Mucosa of stomach (tissue), 1 donor: ENCODE results near the gene SPRED2.

Source experiments
- H3K27me3 ChIP-seq: one replicate; pipeline ENCODE4 v1.7.0; 2013; ENCODE audit warnings: mild to moderate bottlenecking, low read length; ENCODE audit not compliant: control insufficient read depth, insufficient read depth
- H3K36me3 ChIP-seq: one replicate; pipeline ENCODE4 v1.7.0; 2013; ENCODE audit warnings: low read length; ENCODE audit not compliant: control insufficient read depth, insufficient read depth
- H3K4me1 ChIP-seq: one replicate; pipeline ENCODE4 v1.7.0; 2013; ENCODE audit warnings: mild to moderate bottlenecking, low read length; ENCODE audit not compliant: control insufficient read depth, insufficient read depth
- H3K4me3 ChIP-seq: one replicate; pipeline ENCODE4 v1.7.0; 2013; ENCODE audit warnings: low read length
- H3K9ac ChIP-seq: one replicate; pipeline ENCODE4 v1.7.0; 2013; ENCODE audit warnings: mild to moderate bottlenecking, low read length, moderate library complexity
- H3K9me3 ChIP-seq: one replicate; pipeline ENCODE4 v1.7.0; 2013; ENCODE audit warnings: mild to moderate bottlenecking, low read length, moderate library complexity; ENCODE audit not compliant: control insufficient read depth
- donor health status: Pancreatic carcinoma.

Gene SPRED2

DNA sequence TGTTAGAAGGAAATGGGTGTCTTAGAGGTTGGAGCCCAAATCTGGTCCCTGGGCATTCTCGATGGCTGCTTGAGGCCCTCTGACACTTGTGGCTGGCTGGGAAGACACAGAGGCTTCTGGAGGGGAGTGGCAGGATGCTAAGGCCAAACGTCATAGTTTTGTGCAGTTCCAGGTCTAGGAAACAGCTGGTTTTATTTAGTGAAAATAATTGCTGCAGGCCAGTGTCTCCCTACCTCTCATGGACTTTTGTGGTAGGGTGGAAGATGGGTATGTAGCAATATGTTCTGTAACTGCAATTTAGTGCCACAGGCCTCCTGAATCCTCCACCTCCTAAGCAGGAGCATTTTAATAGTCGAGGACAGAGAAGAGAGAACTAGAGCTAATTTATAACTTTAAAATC, 32.2 kb upstream of the SPRED2 start:
- Histone ChIP-seq H3K4me3 (no peak overlapping the region), H3K9ac (no peak overlapping the region), H3K9me3 (no peaks in the 10 kb centered on the region), H3K4me1 (no peaks in the 10 kb centered on the region), H3K27me3 (no peaks in the 10 kb centered on the region), H3K36me3 (no peaks in the 10 kb centered on the region)

DNA sequence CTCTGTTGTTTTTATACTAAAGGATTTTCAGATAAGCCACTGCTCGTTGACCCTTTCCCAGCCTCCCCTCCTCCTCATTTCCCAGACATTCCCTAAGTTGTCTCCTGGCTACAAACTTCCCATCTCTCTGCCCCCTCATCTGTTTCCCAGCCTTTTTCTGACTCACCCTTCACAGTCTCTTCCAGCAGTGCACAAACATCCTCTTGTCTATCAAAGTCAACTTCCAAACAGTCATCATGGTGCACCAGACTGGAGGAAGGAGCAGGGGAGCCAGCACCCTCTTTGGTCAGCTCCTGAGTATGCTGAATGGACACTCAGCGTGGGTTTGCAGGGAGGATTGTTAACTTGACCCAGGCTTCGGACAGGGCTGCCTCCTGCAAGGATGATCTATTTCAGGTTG, 26.6 kb upstream of the SPRED2 start:
- H3K36me3 ChIP-seq, result no peaks in the 10 kb centered on the region
- H3K4me1 ChIP-seq, result no peaks in the 10 kb centered on the region
- H3K4me3 ChIP-seq, result no peak overlapping the region
- no peak overlapping the region for H3K9ac ChIP-seq
- H3K27me3 ChIP-seq, result no peaks in the 10 kb centered on the region
- no peaks in the 10 kb centered on the region for H3K9me3 ChIP-seq

DNA sequence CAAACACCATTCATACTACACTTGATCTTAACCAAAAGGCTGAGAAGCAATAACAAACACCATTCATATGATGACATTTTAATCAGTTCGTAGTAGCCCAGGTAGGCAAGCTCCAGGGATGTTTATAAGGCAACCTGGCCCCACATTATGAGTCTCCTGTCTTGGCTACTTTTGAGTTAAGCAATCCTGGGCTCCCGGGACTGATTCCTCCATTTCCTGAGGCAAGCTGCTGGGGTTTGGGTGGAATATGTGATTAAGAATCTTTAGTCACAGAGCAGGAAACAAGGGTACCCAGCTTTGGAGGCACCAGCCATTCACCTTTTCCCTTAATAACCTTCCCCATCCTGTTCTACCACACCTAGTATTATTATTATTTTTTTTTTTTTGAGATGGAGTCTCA, 24.5 kb upstream of the SPRED2 start:
- Histone ChIP-seq H3K9ac (no peak overlapping the region), H3K27me3 (no peaks in the 10 kb centered on the region), H3K36me3 (no peaks in the 10 kb centered on the region), H3K4me1 (no peaks in the 10 kb centered on the region), H3K4me3 (no peak overlapping the region), H3K9me3 (no peaks in the 10 kb centered on the region)

DNA sequence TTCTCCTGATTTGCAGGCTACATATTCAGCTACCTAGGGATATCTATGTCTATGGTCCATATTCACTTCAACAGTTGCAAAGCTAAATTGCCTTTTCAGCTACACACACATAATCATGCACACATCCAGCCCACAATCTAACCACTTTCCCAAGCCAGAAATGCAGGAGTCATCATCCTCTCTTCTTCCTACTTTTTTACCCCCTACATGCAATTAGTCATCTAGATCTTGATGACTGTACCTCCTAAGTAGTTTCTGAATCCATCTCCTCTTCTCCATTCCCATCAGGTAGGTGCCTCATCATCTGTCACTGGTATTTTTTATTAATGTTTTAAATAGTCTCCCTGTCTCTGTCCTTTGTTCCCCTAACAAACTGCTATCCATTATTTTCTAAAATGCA, 23.7 kb upstream of the SPRED2 start:
- Histone ChIP-seq H3K36me3 (no peaks in the 10 kb centered on the region), H3K27me3 (no peaks in the 10 kb centered on the region), H3K4me1 (no peaks in the 10 kb centered on the region), H3K9me3 (no peaks in the 10 kb centered on the region), H3K9ac (no peak overlapping the region), H3K4me3 (no peak overlapping the region)

GRCh38 chr2:65453916-65454315, 21.5 kb upstream of the SPRED2 start:
- Histone ChIP-seq H3K9me3 (no peaks in the 10 kb centered on the region), H3K4me1 (no peaks in the 10 kb centered on the region), H3K36me3 (no peaks in the 10 kb centered on the region), H3K27me3 (no peaks in the 10 kb centered on the region), H3K9ac (no peak overlapping the region), H3K4me3 (no peak overlapping the region)

DNA sequence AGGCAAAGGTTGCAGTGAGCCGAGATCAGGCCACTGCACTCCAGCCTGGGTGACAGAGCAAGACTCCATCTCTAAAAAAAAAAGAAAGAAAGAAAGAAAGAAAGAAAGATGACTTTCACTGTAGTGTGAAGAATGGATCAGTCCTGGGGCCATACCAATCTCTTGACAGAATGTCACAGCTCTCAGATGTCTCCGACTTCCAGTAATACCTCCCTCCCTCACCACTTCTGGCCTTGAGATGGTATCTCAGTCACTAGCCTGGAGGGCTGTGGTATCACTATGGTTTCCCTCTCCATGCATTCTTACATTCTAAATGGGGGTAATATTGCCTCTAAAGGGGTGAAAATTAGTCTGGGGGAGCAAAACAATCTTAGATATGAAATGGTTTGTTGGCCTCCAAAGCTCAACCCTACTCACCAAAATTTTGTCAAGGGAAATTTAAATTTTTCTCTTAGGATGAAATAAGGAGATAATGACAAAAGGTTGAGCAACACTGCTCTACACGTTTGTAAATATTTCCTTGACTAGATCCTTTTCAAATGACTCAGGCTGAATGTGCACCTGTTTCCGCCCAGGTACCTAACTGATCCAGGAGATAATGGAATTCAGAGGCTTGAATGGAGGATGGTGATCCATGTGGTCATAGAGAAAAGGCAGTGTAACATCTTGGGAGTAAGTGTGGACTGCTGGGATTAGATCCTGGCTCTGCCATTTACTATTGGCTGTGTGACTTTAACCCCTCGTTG, 19.9 kb upstream of the SPRED2 start:
- Histone ChIP-seq H3K9ac (no peak overlapping the region), H3K4me1 (no peaks in the 10 kb centered on the region), H3K4me3 (no peak overlapping the region), H3K27me3 (no peaks in the 10 kb centered on the region), H3K36me3 (no peaks in the 10 kb centered on the region), H3K9me3 (no peaks in the 10 kb centered on the region)

DNA sequence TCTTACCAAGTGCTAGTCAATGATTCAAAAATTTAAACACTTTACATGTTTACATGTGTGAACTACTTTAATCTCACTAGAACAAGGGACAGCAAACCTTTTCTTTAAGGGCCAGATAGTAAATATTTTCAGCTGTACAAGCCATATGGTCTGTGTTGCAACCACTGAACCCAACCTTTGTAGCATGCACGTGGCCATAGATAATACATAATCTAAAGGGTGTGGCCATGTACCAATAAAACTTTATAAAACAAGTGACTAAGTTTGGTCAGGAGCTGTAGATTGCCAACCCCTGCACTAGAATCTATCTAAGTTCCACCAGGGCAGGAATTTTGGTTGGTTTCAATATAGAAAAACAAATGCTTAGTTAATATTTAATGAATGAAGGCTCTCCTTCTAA, 18.4 kb upstream of the SPRED2 start:
- Histone ChIP-seq H3K9me3 (no peaks in the 10 kb centered on the region), H3K36me3 (no peaks in the 10 kb centered on the region), H3K4me3 (no peak overlapping the region), H3K4me1 (no peaks in the 10 kb centered on the region), H3K27me3 (no peaks in the 10 kb centered on the region), H3K9ac (no peak overlapping the region)

DNA sequence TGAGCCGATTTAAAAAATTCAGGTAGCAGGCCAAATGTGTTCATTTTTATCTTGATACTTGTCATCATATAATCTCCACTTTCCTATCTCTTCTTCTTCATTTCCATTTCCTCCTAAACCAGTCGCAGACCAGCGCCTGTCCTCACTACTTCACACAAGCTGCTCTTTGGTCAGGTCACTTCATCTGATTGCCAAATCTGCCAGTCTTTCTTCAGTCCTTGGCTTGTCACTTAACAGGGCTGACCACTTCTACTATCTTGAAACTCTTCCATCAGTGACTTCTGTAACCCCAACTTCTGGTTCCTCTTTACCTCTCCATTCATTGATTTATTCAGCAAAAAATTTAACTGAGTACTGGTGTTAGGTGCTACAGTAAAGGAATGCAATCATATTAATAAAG, 18.0 kb upstream of the SPRED2 start:
- Histone ChIP-seq H3K9ac (no peak overlapping the region), H3K9me3 (no peaks in the 10 kb centered on the region), H3K36me3 (no peaks in the 10 kb centered on the region), H3K27me3 (no peaks in the 10 kb centered on the region), H3K4me1 (no peaks in the 10 kb centered on the region), H3K4me3 (no peak overlapping the region)

- Histone ChIP-seq H3K9ac (no peak overlapping the region), H3K27me3 (no peaks in the 10 kb centered on the region), H3K36me3 (no peaks in the 10 kb centered on the region), H3K4me3 (no peak overlapping the region), H3K9me3 (no peaks in the 10 kb centered on the region), H3K4me1 (no peaks in the 10 kb centered on the region)
Measured at GRCh38 chr2:65443509-65444186, 11.2 kb upstream of the SPRED2 start.

GRCh38 chr2:65442420-65443020, 10.1 kb upstream of the SPRED2 start:
- no peaks in the 10 kb centered on the region for H3K4me1 ChIP-seq
- H3K4me3 ChIP-seq, result no peak overlapping the region
- H3K9ac ChIP-seq, result no peak overlapping the region
- H3K9me3 ChIP-seq, result no peaks in the 10 kb centered on the region
- no peaks in the 10 kb centered on the region for H3K36me3 ChIP-seq
- no peaks in the 10 kb centered on the region for H3K27me3 ChIP-seq

DNA sequence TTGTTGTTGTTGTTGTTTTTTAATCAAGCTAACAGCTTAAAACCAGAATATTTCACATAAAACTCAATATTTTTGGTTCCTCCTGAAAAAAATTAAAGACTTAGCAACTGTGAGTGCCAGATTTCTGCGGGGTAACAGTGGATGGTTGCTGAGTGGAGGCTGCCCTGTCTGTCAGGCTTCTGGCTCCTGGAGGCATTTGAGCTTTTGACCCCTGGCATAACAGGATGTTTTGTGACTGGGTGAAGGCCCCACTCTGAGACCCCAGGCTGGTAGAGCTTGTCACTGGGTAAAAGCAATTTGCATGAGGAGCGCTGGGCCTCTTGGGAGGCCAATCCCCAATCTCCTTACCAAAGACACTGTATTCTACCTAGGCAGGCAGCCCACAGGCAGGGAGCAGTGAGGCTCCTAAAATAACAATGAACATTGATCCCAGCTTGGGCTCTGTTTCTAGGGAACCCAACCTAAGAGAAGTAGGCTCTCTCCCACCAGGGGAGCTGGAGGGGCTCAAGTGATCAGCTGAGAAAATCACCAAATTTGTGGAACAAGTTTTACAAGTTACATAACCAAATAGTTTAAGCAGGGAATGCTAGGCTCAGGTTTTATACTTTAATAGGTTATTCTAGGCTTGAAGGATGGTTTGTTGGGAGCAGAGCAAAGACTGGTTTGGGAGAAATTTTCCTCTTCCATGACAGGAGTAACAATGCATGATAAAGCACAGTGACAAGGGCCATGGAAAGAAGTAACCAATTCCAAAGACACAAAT, 5.9 kb upstream of the SPRED2 start:
- Histone ChIP-seq H3K27me3 (no peaks in the 10 kb centered on the region), H3K36me3 (no peaks in the 10 kb centered on the region), H3K9me3 (no peaks in the 10 kb centered on the region), H3K4me3 (no peak overlapping the region), H3K4me1 (peaks cover 16% of the 10 kb centered on the region), H3K9ac (no peak overlapping the region)
